Keratinocyte (primary cell): Measurements from ENCODE around the gene EHD3.

Source experiments
- EZH2 ChIP-seq: IDR thresholded peaks from one replicate; pipeline ENCODE4 v1.6.1; 2012; ENCODE audit warnings: inconsistent platforms, mild to moderate bottlenecking, low read length, moderate library complexity
- TF ChIP-seq, protein P1 (sequence below), 3 experiments: IDR thresholded peaks in 1 of 3; conservative IDR thresholded peaks in 1 of 3; optimal IDR thresholded peaks in 1 of 3; 2 replicates in 2 of 3; 3 replicates in 1 of 3; pipeline versions ENCODE3 to v1.5.1; 2011; ENCODE audit warnings: low read length in 3 of 3, mild to moderate bottlenecking in 3 of 3, moderate library complexity in 2 of 3, control low read depth in 1 of 3, inconsistent platforms in 1 of 3; ENCODE audit not compliant: insufficient read depth in 2 of 3; ENCODE audit errors: extremely low read depth in 1 of 3

DNA sequence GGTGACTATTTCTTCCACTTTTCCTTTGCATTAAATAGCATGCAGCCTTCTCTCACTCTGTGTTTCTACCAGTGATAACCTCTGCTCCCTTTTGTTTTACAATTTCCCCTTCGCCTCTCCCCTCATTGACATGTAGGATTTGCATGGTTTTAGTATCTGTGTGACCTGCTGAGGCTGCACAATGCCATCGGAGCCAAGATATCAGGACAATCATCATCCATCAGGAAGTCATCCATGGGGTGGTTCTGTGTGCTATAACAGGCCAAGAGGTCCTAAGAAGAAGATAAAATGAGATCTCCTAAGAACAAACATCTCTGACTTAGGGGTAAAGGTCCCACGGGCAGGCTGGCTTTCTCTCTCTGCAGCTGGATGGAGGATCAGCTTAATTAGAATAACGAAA, 65.6 kb downstream of the EHD3 start:
- TF ChIP-seq, protein P1, sequence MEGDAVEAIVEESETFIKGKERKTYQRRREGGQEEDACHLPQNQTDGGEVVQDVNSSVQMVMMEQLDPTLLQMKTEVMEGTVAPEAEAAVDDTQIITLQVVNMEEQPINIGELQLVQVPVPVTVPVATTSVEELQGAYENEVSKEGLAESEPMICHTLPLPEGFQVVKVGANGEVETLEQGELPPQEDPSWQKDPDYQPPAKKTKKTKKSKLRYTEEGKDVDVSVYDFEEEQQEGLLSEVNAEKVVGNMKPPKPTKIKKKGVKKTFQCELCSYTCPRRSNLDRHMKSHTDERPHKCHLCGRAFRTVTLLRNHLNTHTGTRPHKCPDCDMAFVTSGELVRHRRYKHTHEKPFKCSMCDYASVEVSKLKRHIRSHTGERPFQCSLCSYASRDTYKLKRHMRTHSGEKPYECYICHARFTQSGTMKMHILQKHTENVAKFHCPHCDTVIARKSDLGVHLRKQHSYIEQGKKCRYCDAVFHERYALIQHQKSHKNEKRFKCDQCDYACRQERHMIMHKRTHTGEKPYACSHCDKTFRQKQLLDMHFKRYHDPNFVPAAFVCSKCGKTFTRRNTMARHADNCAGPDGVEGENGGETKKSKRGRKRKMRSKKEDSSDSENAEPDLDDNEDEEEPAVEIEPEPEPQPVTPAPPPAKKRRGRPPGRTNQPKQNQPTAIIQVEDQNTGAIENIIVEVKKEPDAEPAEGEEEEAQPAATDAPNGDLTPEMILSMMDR (optimal IDR thresholded peaks at IDR 0.05 in 1 of 3, IDR thresholded peaks at IDR 0.05 in 1 of 3, conservative IDR thresholded peaks at IDR 0.05 in 1 of 3; ENCODE audit: extremely low read depth in 1 of 3, insufficient read depth in 2 of 3, low read length in 3 of 3): no peak
- no peak for TF ChIP-seq EZH2
